GM03348 (cell line): ENCODE data around the gene STRN.
"Not testable (repeated sequence)": the region's sequence is repeated elsewhere in the genome, so short reads cannot be mapped to it uniquely, and the experiment has no call there.

Experiments used
- DNase-seq: peaks from one replicate; pipeline ENCODE4 v3.0.0; 2012; ENCODE audit warnings: low spot score

Gene STRN, protein sequence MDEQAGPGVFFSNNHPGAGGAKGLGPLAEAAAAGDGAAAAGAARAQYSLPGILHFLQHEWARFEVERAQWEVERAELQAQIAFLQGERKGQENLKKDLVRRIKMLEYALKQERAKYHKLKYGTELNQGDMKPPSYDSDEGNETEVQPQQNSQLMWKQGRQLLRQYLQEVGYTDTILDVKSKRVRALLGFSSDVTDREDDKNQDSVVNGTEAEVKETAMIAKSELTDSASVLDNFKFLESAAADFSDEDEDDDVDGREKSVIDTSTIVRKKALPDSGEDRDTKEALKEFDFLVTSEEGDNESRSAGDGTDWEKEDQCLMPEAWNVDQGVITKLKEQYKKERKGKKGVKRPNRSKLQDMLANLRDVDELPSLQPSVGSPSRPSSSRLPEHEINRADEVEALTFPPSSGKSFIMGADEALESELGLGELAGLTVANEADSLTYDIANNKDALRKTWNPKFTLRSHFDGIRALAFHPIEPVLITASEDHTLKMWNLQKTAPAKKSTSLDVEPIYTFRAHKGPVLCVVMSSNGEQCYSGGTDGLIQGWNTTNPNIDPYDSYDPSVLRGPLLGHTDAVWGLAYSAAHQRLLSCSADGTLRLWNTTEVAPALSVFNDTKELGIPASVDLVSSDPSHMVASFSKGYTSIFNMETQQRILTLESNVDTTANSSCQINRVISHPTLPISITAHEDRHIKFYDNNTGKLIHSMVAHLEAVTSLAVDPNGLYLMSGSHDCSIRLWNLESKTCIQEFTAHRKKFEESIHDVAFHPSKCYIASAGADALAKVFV

DNA sequence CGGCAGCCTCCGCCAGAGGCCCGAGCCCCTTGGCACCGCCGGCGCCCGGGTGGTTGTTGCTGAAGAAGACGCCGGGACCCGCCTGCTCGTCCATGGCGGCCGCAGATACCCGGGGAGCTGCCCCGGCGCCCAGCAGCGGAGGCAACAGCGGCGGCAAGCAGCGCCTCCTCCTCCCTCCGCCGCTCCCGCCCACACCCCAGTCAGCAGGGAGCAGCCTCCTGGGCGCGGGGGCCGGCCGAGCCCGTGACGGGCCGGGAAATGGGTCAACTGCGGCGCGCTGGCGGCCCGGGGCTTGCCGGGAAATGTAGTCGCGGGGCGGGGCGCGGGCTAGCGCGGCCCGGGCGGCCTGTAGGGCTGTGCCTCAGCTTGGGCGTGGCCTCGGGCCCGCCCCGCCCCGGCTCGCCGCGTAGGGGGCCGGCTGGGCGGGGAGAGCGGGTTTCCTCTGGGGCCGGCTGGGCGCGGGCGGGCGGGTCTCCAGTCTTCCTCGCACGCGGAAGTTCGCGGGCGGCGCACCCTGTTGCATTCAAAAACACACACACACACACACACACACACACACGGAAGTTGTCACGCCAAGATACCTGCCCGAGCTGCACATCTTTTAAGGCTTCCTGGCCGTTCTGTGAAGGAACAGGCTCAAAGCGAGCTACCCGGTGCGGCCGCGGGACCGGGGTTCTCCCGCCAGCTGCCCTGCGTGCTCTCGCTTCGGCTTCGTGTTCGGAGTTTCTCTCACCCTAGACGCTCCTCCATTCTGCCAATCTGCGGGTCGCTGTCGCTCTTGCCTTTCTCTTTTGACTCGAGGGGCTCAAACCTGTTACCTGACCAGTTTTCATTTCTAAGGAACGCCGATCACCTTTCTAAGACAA is at the start of gene STRN:
STRN (minus strand) TSS at position 167 of the 866 bp plus-strand sequence; CDS start at position 94, 73 bp downstream.
- peak; percentile 99 for DNase-seq

GRCh38 chr2:37013315-37013641 is 46.9 kb upstream of the STRN start:
- no peak for DNase-seq

DNA sequence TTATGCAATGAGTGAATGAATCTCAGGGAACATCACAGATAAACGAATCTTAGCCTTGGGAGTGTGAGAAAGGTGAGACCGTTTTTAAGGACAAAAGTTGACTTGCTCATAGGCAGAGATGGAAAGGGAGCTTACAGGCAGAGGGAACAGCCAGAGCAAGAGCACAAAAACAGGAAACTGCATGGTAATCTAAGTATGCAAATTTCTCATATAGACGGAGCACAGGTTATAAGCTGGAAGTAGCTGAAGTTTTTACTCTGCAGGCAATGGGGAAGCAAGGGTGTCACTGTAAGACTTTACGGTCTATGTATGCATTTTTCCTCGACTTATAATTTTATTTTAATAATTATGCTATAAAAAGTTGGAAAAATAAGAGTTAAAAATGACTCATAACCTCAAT is 44.8 kb upstream of the STRN start:
- DNase-seq, result no peak

- DNase-seq, result no peak
Observed at GRCh38 chr2:37005118-37005868, 39.0 kb upstream of the STRN start.

- DNase-seq, result no peak
Observed at GRCh38 chr2:37000988-37001556, 34.7 kb upstream of the STRN start.

DNA sequence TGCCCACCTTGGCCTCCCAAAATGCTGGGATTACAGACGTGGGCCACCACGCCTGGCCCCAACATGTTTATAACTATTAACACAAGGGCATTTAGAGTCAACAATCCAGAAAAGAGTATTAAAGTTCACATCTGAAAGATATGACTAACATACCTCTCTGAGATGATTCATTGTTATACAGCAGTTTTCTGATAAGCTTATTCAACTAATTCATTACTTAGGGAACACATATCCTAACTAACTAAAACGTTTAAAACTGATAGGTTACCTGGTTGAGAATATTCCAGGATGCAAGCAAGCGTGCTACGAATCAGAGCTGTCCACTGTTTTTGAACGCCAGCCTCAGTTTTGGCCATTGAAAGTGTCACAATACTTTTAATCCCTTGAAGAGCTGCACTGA is 34.0 kb upstream of the STRN start:
- no peak for DNase-seq

- DNase-seq, result not testable (repeated sequence)
Observed at GRCh38 chr2:36999416-36999815, 33.1 kb upstream of the STRN start.

GRCh38 chr2:36993841-36994620 is 27.7 kb upstream of the STRN start:
- DNase-seq, result no peak

GRCh38 chr2:36988008-36988407 is 21.7 kb upstream of the STRN start:
- DNase-seq, result no peak

DNA sequence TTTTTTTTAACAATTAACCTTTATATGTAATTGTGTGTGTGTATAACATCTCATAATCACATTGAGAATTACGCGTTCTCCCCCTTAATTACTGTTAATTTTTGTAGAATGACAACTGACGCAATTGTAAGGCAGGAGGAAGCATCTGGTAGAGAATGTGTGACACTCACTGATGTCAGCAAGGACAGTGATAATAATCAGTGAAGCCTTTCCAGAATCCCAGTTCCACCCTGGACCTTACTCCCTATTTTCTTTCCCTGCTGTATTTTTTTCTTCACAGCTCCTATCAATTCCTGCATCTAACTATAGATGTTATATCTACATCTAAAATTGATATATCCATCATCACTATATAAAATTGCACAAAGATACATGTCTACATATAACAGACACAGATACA is 16.1 kb upstream of the STRN start:
- DNase-seq, result no peak

DNA sequence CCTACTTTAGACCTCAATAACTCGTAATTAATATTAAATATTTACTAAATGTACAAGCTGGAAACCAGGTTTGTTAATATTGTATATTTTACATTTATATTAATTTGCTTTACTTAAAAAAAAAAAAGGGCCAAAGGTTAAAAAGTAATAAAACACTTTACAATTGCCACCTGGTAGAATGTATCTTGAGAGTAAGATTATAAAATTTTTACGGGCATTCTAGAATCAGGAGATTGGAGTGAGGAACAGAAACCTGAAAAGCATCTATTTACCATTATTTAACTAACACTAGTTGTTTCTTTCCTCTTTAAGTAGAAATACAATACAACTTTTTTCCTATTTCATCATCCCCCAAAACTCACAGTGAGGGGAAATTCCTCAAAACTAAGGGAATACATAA is 15.6 kb upstream of the STRN start:
- no peak for DNase-seq

DNA sequence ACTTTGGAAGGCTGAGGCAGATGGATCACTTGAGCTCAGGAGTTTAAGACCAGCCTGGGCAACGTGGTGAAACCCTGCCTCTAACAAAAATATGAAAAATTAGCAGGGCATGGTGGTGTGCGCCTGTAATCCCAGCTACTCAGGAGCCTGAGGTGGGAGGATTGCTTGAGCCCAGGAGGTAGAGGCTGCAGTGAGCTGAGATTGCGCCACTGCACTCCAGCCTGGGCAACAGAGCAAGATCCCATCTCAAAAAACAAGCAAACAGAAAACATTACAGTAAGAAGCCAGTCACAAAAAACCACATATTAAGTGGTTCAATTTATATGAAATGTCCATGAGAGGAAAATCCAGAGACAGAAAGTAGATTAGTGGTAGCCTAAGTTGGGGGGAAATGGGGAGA is 12.7 kb upstream of the STRN start:
- not testable (repeated sequence) for DNase-seq

DNA sequence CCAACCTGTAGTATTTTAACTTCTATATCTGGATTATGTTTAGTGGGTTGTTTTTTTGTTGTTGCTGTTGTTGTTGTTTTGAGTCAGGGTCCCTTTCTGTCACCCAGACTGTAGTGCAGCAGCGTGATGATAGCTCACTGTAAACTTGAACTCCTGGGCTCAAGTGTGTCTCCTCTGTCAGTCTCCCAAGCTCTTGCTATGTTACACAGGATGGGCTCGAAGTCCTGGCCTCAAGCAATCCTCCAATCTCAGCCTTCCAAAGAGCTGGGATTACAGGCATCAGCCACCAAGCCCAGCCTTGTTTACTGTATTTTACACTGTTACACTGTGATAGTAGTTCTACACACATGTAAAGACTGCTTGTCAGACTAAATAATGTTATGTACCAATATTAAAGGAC is 9.7 kb upstream of the STRN start:
- no peak for DNase-seq

DNA sequence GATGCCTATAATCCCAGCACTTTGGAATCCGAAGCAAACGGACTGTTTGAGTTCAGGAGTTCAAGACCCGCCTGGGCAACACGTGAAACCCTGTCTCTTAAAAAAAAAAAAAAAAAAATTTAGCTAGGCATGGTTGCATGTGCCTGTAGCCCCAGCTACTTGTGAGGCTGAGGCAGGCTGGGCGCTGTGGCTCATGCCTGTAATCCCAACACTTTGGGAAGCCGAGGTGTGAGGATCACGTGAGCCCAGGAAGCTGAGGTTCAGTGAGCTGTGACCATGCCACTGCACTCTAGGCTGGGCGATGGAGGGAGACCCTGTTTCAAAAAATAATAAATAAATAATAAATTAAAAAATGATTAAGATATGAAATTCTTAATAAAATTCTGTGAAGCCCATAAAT is 9.0 kb upstream of the STRN start:
- DNase-seq, result no peak

DNA sequence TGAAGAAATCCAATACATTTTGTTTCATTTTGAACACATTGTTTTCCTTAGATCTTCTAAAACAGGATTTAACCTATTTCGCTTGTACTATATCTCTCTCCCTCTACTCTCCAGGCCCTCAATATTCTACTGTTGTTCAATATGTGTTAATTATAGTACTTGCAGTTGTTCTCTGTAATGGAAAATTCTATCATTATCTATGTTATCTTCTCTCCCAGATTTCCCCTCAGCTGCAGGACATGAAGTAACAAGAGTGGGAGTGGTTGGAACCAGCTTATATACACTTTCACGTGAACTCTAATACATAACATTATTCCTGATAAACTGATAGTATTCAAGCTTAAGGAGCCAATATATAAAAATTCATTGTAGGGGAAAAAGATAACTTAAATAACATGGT is 7.0 kb upstream of the STRN start:
- no peak for DNase-seq

DNA sequence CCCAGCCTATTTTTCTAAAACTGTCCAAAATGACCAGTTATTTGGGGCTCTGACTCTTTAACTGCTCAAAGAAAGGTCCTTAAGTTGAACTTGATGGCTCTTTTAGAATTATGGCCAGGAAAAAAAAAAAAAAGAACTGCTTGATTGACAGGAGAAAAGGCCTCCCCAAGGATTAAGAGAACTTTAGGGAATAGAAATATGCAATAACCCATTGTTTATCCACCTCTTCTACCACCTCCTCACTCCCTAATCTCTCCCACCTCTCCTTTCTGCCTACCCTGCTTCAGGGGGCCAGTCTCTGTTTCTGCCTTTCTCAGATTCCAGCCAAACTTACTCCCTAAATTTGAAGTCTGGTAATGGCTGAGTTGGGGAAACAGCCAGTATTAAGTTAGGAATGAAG is 5.7 kb upstream of the STRN start:
- DNase-seq, result no peak

DNA sequence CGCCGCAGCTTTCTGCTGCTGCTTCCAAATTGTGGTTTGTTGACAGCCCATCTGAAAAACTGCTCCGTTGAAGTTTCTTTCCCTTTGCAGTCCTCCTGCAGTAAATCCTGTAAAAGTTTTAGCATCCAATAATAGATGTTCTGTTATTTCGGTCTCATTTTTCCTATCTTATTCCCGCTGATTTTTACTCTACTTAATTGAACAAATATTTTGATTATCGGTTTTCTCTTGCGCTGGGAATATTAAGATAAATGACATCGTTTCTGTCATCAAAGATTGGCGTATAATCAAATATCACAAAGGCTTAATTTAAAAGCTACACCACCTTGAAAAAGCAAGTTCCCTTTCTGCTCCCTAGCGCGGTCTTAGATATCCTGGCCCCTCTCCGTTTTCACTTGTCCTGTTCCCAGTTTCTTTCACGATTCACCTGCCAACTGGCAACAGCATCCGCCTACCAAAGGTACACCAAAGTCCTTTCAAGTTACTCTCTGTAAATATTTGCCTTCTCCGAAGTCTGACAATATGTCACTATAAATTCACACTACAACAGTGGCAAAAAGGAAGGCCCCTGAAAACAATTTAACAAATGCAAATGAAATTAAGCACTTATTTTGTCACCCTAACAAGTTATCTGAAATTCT is 1.0 kb upstream of the STRN start:
- peak; percentile 6 for DNase-seq

GRCh38 chr2:36965751-36966369 is 476 bp downstream of the STRN start:
- DNase-seq, result peak; percentile 60

GRCh38 chr2:36965206-36965605 is 1.1 kb downstream of the STRN start:
- DNase-seq, result peak; percentile 11
